CD4-positive, alpha-beta T cell treated with Interferon gamma for 1 hour (primary cell): ENCODE data around the gene VRK1.
A peak's percentile ranks its signal among the peaks of the same experiment; 100 is the strongest.

ENCODE experiments used
- DNase-seq: peaks from one replicate; pipeline ENCODE4 v3.0.0-alpha.2; 2020

The VRK1 gene

GRCh38 chr14:96888593-96888992, 91.4 kb downstream of the VRK1 start:
- DNase-seq: no peak

- DNase-seq: no peak
Observed at GRCh38 chr14:96889091-96889490, 91.9 kb downstream of the VRK1 start.

GRCh38 chr14:96893966-96894622, 96.9 kb downstream of the VRK1 start:
- DNase-seq: no peak

- DNase-seq: no peak
Observed at GRCh38 chr14:96894966-96895365, 97.8 kb downstream of the VRK1 start.

GRCh38 chr14:96895658-96896271, 98.6 kb downstream of the VRK1 start:
- no peak for DNase-seq

GRCh38 chr14:96897184-96897583, 100.0 kb downstream of the VRK1 start:
- DNase-seq: no peak

- no peak for DNase-seq
Observed at GRCh38 chr14:96901227-96901626, 104.0 kb downstream of the VRK1 start.

- DNase-seq: no peak
Observed at GRCh38 chr14:96902004-96902403, 104.8 kb downstream of the VRK1 start.

- DNase-seq: no peak
Observed at GRCh38 chr14:96903444-96904023, 106.4 kb downstream of the VRK1 start.

- DNase-seq: no peak
Observed at GRCh38 chr14:96904201-96904600, 107.0 kb downstream of the VRK1 start.

GRCh38 chr14:96905065-96905464, 107.9 kb downstream of the VRK1 start:
- no peak for DNase-seq

GRCh38 chr14:96905825-96906224, 108.6 kb downstream of the VRK1 start:
- DNase-seq: peak; percentile 8

GRCh38 chr14:96906434-96906833, 109.3 kb downstream of the VRK1 start:
- no peak for DNase-seq

- no peak for DNase-seq
Observed at GRCh38 chr14:96909841-96910364, 112.7 kb downstream of the VRK1 start.

- no peak for DNase-seq
Observed at GRCh38 chr14:96911499-96912149, 114.4 kb downstream of the VRK1 start.

- no peak for DNase-seq
Observed at GRCh38 chr14:96914571-96915128, 117.5 kb downstream of the VRK1 start.

GRCh38 chr14:96915478-96915877, 118.3 kb downstream of the VRK1 start:
- no peak for DNase-seq

GRCh38 chr14:96916751-96917150, 119.6 kb downstream of the VRK1 start:
- no peak for DNase-seq

- no peak for DNase-seq
Observed at GRCh38 chr14:96917442-96917963, 120.3 kb downstream of the VRK1 start.

GRCh38 chr14:96920023-96920422, 122.8 kb downstream of the VRK1 start:
- DNase-seq: no peak

GRCh38 chr14:96920820-96921219, 123.6 kb downstream of the VRK1 start:
- no peak for DNase-seq

GRCh38 chr14:96922986-96923385, 125.8 kb downstream of the VRK1 start:
- DNase-seq: no peak

GRCh38 chr14:96925422-96925821, 128.2 kb downstream of the VRK1 start:
- no peak for DNase-seq
